ENCODE measurements around the gene NPS.

The NPS gene

DNA sequence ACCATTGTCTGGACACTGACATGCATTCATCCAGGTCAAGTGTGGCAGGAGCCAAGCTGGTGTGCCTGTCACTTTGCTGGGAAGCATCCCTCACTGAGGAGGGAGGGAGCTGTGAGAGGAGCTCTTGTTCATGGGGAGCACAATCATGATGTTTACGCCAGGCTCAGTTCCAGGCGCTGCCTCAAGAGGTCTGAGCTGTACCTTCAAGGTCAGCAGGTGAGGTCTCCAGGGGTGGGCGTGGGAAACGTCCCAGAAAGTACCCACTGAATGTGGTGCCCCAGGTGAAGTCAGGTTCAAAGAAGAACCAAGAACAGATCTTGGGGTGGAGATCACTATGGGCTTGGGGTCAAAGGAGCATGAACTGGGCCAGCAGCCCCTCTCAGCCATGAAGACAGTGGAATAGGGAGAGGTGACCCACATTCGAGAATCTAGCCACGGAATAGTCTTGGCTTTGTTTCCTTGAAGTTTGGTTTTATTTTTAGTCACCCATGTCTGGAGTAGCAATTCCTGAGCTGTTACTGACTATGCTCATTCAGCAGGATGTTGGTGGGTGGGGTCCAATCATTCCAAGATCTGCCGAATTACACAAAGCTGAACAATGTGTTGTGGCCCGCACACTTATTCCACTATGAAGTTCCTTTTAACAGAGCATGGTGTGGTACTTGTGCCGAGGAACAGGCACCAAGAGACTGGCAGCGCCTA is 29.3 kb downstream of the NPS start:
- Histone ChIP-seq H4K20me1 (ENCODE audit: low read depth, low read length) (no peaks in the 10 kb centered on the region), H3K4me2 (ENCODE audit: low read depth, low read length, poor library complexity, severe bottlenecking) (no peak overlapping the region), H3K27ac (ENCODE audit: low read depth, low read length) (no peak overlapping the region), H3K27me3 (ENCODE audit: low read length) (no peaks in the 10 kb centered on the region), H3K9me3 (ENCODE audit: insufficient read depth, low read length) (no peaks in the 10 kb centered on the region), H3K4me3 (ENCODE audit: insufficient read depth, low read length, poor library complexity, severe bottlenecking) (no peak overlapping the region), H3K79me2 (ENCODE audit: insufficient read depth, low read length) (no peaks in the 10 kb centered on the region), H3K9ac (ENCODE audit: low read length) (no peak overlapping the region), H3K9me2 (replicated peaks; ENCODE audit: insufficient read depth, low read length) (no peaks in the 10 kb centered on the region), H3F3A (ENCODE audit: insufficient read depth) (no peaks in the 10 kb centered on the region), H2AFZ (ENCODE audit: low read depth, low read length, severe bottlenecking) (no peak overlapping the region), H3K36me3 (ENCODE audit: low read length) (no peaks in the 10 kb centered on the region)
- TF ChIP-seq, protein P1, sequence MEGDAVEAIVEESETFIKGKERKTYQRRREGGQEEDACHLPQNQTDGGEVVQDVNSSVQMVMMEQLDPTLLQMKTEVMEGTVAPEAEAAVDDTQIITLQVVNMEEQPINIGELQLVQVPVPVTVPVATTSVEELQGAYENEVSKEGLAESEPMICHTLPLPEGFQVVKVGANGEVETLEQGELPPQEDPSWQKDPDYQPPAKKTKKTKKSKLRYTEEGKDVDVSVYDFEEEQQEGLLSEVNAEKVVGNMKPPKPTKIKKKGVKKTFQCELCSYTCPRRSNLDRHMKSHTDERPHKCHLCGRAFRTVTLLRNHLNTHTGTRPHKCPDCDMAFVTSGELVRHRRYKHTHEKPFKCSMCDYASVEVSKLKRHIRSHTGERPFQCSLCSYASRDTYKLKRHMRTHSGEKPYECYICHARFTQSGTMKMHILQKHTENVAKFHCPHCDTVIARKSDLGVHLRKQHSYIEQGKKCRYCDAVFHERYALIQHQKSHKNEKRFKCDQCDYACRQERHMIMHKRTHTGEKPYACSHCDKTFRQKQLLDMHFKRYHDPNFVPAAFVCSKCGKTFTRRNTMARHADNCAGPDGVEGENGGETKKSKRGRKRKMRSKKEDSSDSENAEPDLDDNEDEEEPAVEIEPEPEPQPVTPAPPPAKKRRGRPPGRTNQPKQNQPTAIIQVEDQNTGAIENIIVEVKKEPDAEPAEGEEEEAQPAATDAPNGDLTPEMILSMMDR (IDR thresholded peaks at IDR 0.05; ENCODE audit: insufficient read depth, low read length, poor library complexity, severe bottlenecking): no peak

GRCh38 chr10:127578961-127579305 is 29.8 kb downstream of the NPS start:
- Histone ChIP-seq H3K4me3 (ENCODE audit: insufficient read depth, low read length, poor library complexity, severe bottlenecking) (no peak overlapping the region), H3K36me3 (ENCODE audit: low read length) (no peaks in the 10 kb centered on the region), H3F3A (ENCODE audit: insufficient read depth) (no peaks in the 10 kb centered on the region), H4K20me1 (ENCODE audit: low read depth, low read length) (no peaks in the 10 kb centered on the region), H3K4me2 (ENCODE audit: low read depth, low read length, poor library complexity, severe bottlenecking) (no peak overlapping the region), H3K79me2 (ENCODE audit: insufficient read depth, low read length) (no peaks in the 10 kb centered on the region), H3K9ac (ENCODE audit: low read length) (no peak overlapping the region), H3K27me3 (ENCODE audit: low read length) (no peaks in the 10 kb centered on the region), H3K9me3 (ENCODE audit: insufficient read depth, low read length) (no peaks in the 10 kb centered on the region), H3K9me2 (replicated peaks; ENCODE audit: insufficient read depth, low read length) (no peaks in the 10 kb centered on the region), H3K27ac (ENCODE audit: low read depth, low read length) (no peak overlapping the region), H2AFZ (ENCODE audit: low read depth, low read length, severe bottlenecking) (no peak overlapping the region)
- TF ChIP-seq, protein P1 (IDR thresholded peaks at IDR 0.05; ENCODE audit: insufficient read depth, low read length, poor library complexity, severe bottlenecking): no peak
- no peak for TF ChIP-seq EZH2phosphoT487 (conservative IDR thresholded peaks at IDR 0.05; ENCODE audit: low read length)

DNA sequence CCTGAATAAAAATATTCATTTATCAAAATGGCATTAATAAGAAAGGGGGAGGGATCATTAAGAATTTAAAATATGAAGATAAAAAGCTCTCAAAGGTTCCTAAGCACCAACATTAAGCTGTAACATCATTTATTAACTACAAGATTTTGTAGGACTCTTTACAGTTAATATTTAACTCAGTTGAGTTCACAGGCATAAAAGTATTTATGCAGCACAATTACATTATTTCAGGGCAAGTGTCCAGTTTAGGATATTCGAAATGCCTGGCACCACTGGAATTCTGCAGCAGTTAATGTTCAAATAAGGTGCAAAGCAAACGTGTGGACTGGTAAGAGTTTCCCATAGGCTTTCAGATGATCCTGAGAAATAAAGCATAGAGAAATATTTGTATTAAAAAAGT is 30.5 kb downstream of the NPS start:
- no peak overlapping the region for H3K4me2 ChIP-seq (ENCODE audit: low read depth, low read length, poor library complexity, severe bottlenecking)
- no peaks in the 10 kb centered on the region for H3K27me3 ChIP-seq (ENCODE audit: low read length)

More for the DNA sequence above, 30.5 kb downstream of the NPS start:
- H4K20me1 ChIP-seq (ENCODE audit: low read depth, low read length): no peaks in the 10 kb centered on the region
- TF ChIP-seq, protein P1 (IDR thresholded peaks at IDR 0.05; ENCODE audit: insufficient read depth, low read length, poor library complexity, severe bottlenecking): no peak
- no peak for TF ChIP-seq EZH2phosphoT487 (conservative IDR thresholded peaks at IDR 0.05; ENCODE audit: low read length)
- H3K36me3 ChIP-seq (ENCODE audit: low read length): no peaks in the 10 kb centered on the region
- no peaks in the 10 kb centered on the region for H3K9me2 ChIP-seq (replicated peaks; ENCODE audit: insufficient read depth, low read length)
- no peak overlapping the region for H3K27ac ChIP-seq (ENCODE audit: low read depth, low read length)
- H3K9ac ChIP-seq (ENCODE audit: low read length): no peak overlapping the region
- no peaks in the 10 kb centered on the region for H3K9me3 ChIP-seq (ENCODE audit: insufficient read depth, low read length)
- no peaks in the 10 kb centered on the region for H3K79me2 ChIP-seq (ENCODE audit: insufficient read depth, low read length)
- H3F3A ChIP-seq (ENCODE audit: insufficient read depth): no peaks in the 10 kb centered on the region
- no peak overlapping the region for H3K4me3 ChIP-seq (ENCODE audit: insufficient read depth, low read length, poor library complexity, severe bottlenecking)
- no peak overlapping the region for H2AFZ ChIP-seq (ENCODE audit: low read depth, low read length, severe bottlenecking)
